ENCODE measurements around the gene DENND1B.

Gene DENND1B

GRCh38 chr1:197632651-197633050 lies 142.6 kb downstream of the DENND1B start:
- peaks cover 16% of the 10 kb centered on the region for H3K36me3 ChIP-seq (replicated peaks; ENCODE audit: insufficient read depth, low read length)
- no peak overlapping the region for H3K27ac ChIP-seq (ENCODE audit: low read length)
- DNase-seq, result no peak
- H3K4me3 ChIP-seq (ENCODE audit: low read length), result no peak overlapping the region
- H3K9me2 ChIP-seq (replicated peaks; ENCODE audit: insufficient read depth, low read length), result no peaks in the 10 kb centered on the region
- H3K4me1 ChIP-seq (ENCODE audit: low read length), result no peaks in the 10 kb centered on the region
- H3K9me3 ChIP-seq (replicated peaks; ENCODE audit: insufficient read depth, low read length), result no peaks in the 10 kb centered on the region
- H3K4me2 ChIP-seq (ENCODE audit: low read depth, low read length), result no peak overlapping the region
- peaks cover 17% of the 10 kb centered on the region for H3K79me2 ChIP-seq (ENCODE audit: low read length)
- no peaks in the 10 kb centered on the region for H4K20me1 ChIP-seq (ENCODE audit: insufficient read depth, low read length)
- H3F3A ChIP-seq (ENCODE audit: insufficient read depth, low read length), result no peaks in the 10 kb centered on the region
- TF ChIP-seq EZH2phosphoT487 (IDR thresholded peaks at IDR 0.05; ENCODE audit: low read length) (no peak), EZH2 (optimal IDR thresholded peaks at IDR 0.05; ENCODE audit: low read depth, low read length) (no peak), CTCF (IDR thresholded peaks at IDR 0.05; ENCODE audit: low read length) (no peak)
- H3K27me3 ChIP-seq (replicated peaks; ENCODE audit: insufficient read depth, low read length), result no peaks in the 10 kb centered on the region
- no peak overlapping the region for H2AFZ ChIP-seq (ENCODE audit: low read length)
- H3K9ac ChIP-seq (ENCODE audit: low read length), result no peak overlapping the region

- no peak overlapping the region for H3K4me3 ChIP-seq (ENCODE audit: low read length)
- H3K4me1 ChIP-seq (ENCODE audit: low read length), result no peaks in the 10 kb centered on the region
- no peaks in the 10 kb centered on the region for H3K9me3 ChIP-seq (replicated peaks; ENCODE audit: insufficient read depth, low read length)
- no peak overlapping the region for H3K27ac ChIP-seq (ENCODE audit: low read length)
- no peaks in the 10 kb centered on the region for H4K20me1 ChIP-seq (ENCODE audit: insufficient read depth, low read length)
- H3K9me2 ChIP-seq (replicated peaks; ENCODE audit: insufficient read depth, low read length), result no peaks in the 10 kb centered on the region
- no peak for DNase-seq
- peaks cover 17% of the 10 kb centered on the region for H3K79me2 ChIP-seq (ENCODE audit: low read length)
- no peaks in the 10 kb centered on the region for H3K27me3 ChIP-seq (replicated peaks; ENCODE audit: insufficient read depth, low read length)
- no peaks in the 10 kb centered on the region for H3F3A ChIP-seq (ENCODE audit: insufficient read depth, low read length)
- H3K9ac ChIP-seq (ENCODE audit: low read length), result no peak overlapping the region
- H3K4me2 ChIP-seq (ENCODE audit: low read depth, low read length), result no peak overlapping the region
- peaks cover 16% of the 10 kb centered on the region for H3K36me3 ChIP-seq (replicated peaks; ENCODE audit: insufficient read depth, low read length)
- TF ChIP-seq EZH2phosphoT487 (IDR thresholded peaks at IDR 0.05; ENCODE audit: low read length), result no peak
- no peak for TF ChIP-seq EZH2 (optimal IDR thresholded peaks at IDR 0.05; ENCODE audit: low read depth, low read length)
- TF ChIP-seq CTCF (IDR thresholded peaks at IDR 0.05; ENCODE audit: low read length), result no peak
- no peak overlapping the region for H2AFZ ChIP-seq (ENCODE audit: low read length)
These were observed 143.3 kb downstream of the DENND1B start for GRCh38 chr1:197632005-197632404.

GRCh38 chr1:197622371-197622770 lies 152.9 kb downstream of the DENND1B start:
- no peaks in the 10 kb centered on the region for H3K9me3 ChIP-seq (replicated peaks; ENCODE audit: insufficient read depth, low read length)
- no peak for DNase-seq
- H3K4me3 ChIP-seq (ENCODE audit: low read length), result no peak overlapping the region
- no peak overlapping the region for H2AFZ ChIP-seq (ENCODE audit: low read length)
- H3K9me2 ChIP-seq (replicated peaks; ENCODE audit: insufficient read depth, low read length), result no peaks in the 10 kb centered on the region
- no peaks in the 10 kb centered on the region; the same call in 1 of the 2 replicates for H4K20me1 ChIP-seq (ENCODE audit: insufficient read depth, low read length)
- TF ChIP-seq CTCF (IDR thresholded peaks at IDR 0.05; ENCODE audit: low read length), result no peak
- TF ChIP-seq EZH2 (optimal IDR thresholded peaks at IDR 0.05; ENCODE audit: low read depth, low read length), result no peak
- no peak for TF ChIP-seq EZH2phosphoT487 (IDR thresholded peaks at IDR 0.05; ENCODE audit: low read length)
- no peaks in the 10 kb centered on the region for H3K27me3 ChIP-seq (replicated peaks; ENCODE audit: insufficient read depth, low read length)
- H3K4me2 ChIP-seq (ENCODE audit: low read depth, low read length), result no peak overlapping the region
- no peaks in the 10 kb centered on the region for H3F3A ChIP-seq (ENCODE audit: insufficient read depth, low read length)
- H3K9ac ChIP-seq (ENCODE audit: low read length), result no peak overlapping the region
- no peaks in the 10 kb centered on the region for H3K36me3 ChIP-seq (replicated peaks; ENCODE audit: insufficient read depth, low read length)
- no peaks in the 10 kb centered on the region for H3K4me1 ChIP-seq (ENCODE audit: low read length)
- no peak overlapping the region for H3K27ac ChIP-seq (ENCODE audit: low read length)
- H3K79me2 ChIP-seq (ENCODE audit: low read length), result peaks cover 14% of the 10 kb centered on the region; the same call in 1 of the 2 replicates

All from MM.1S (cell line).